Endothelial cell of umbilical vein (primary cell): ENCODE data around the gene TKT. TPM values are rescaled to one million over a fixed set of nuclear protein-coding genes. Genes with fewer than 3 reads are reported as not detected.

Experiments
- BruUV-seq: library from RNA; stranded (reverse); fragments of 400-500 nt; replicated peaks from 2 replicates; lab custom pipeline; 2021; lab: Mats Ljungman, UMichigan
- CTCF ChIA-PET: fragments of 300-600, 350-600 bp; sonication (Branson Sonifier 250); formaldehyde crosslinking; loops from one replicate; lab custom pipeline; 2021; ENCODE audit warnings: antibody characterized with exemption, inconsistent platforms; lab: Charles Lee
- POLR2A ChIA-PET: fragments of 300-600, 350-600 bp; sonication (Branson Sonifier 250); formaldehyde crosslinking; loops from one replicate; lab custom pipeline; 2021; ENCODE audit warnings: antibody characterized with exemption, inconsistent platforms; lab: Charles Lee
- DNase-seq: peaks from one replicate; pipeline ENCODE4 v3.0.0-alpha.2; 2011; ENCODE audit warnings: low read depth, low spot score
- FAIRE-seq: peaks from 2 replicates; lab custom pipeline; 2011; peaks lifted over from hg19 to GRCh38; lab: Jason Lieb, UNC
- H2AFZ ChIP-seq: 2 replicates; pipeline ENCODE4 v1.6.0; 2012; ENCODE audit warnings: low read depth, low read length, control low read depth, inconsistent platforms
- H3K27ac ChIP-seq: 2 replicates; pipeline ENCODE4 v1.5.1; 2011; ENCODE audit warnings: low read depth, mild to moderate bottlenecking, control low read depth, low read length, moderate library complexity; ENCODE audit not compliant: insufficient read depth
- H3K27me3 ChIP-seq, 2 experiments: 2 replicates each; pipeline versions ENCODE4 v1.6.0 to v1.6.1; 2011; ENCODE audit warnings: low read length in 2 of 2, mixed read lengths in 1 of 2; ENCODE audit not compliant: control insufficient read depth in 2 of 2, insufficient read depth in 2 of 2
- H3K36me3 ChIP-seq, 2 experiments: 2 replicates in 1 of 2; 3 replicates in 1 of 2; pipeline ENCODE4 v1.5.1; 2011; ENCODE audit warnings: low read length in 2 of 2, mild to moderate bottlenecking in 1 of 2, moderate library complexity in 1 of 2; ENCODE audit not compliant: control insufficient read depth in 2 of 2, insufficient read depth in 2 of 2; ENCODE audit errors: extremely low read depth in 1 of 2
- H3K4me1 ChIP-seq: 3 replicates; pipeline ENCODE4 v1.5.1; 2011; ENCODE audit warnings: mild to moderate bottlenecking, low read length; ENCODE audit not compliant: control insufficient read depth, insufficient read depth; ENCODE audit errors: extremely low read depth
- H3K4me2 ChIP-seq: 2 replicates; pipeline ENCODE4 v1.6.1; 2011; ENCODE audit warnings: low read length, control low read depth, mixed read lengths; ENCODE audit not compliant: insufficient read depth
- H3K4me3 ChIP-seq, 3 experiments: fragments of 200-600 bp in 1 of 3; sonication (generic), shearing (Covaris generic) in 1 of 3; replicated peaks in 1 of 3; 2 replicates each; pipeline ENCODE4 v1.5.1; 2011 to 2016; ENCODE audit warnings: control low read depth in 3 of 3, low read length in 3 of 3, mild to moderate bottlenecking in 2 of 3, inconsistent platforms in 1 of 3, low read depth in 1 of 3, moderate library complexity in 1 of 3; ENCODE audit not compliant: insufficient read depth in 1 of 3
- H3K79me2 ChIP-seq: 2 replicates; pipeline ENCODE4 v1.6.0; 2012; ENCODE audit warnings: low read length, inconsistent platforms; ENCODE audit not compliant: control insufficient read depth, insufficient read depth
- H3K9ac ChIP-seq: replicated peaks from 2 replicates; pipeline ENCODE3; 2011; ENCODE audit warnings: low read length, control low read depth; ENCODE audit not compliant: insufficient read depth; ENCODE audit errors: extremely low read depth
- H3K9me1 ChIP-seq: replicated peaks from 3 replicates; pipeline ENCODE4 v1.6.0; 2011; ENCODE audit warnings: mild to moderate bottlenecking, low read length; ENCODE audit not compliant: control insufficient read depth, insufficient read depth; ENCODE audit errors: extremely low read depth
- H3K9me3 ChIP-seq: replicated peaks from 2 replicates; pipeline ENCODE4 v1.5.1; 2012; ENCODE audit warnings: low read length, inconsistent platforms; ENCODE audit not compliant: control insufficient read depth, insufficient read depth
- H4K20me1 ChIP-seq: replicated peaks from 2 replicates; pipeline ENCODE3; 2011; ENCODE audit warnings: mild to moderate bottlenecking, low read length; ENCODE audit not compliant: control insufficient read depth, insufficient read depth; ENCODE audit errors: extremely low read depth
- FOS ChIP-seq: IDR thresholded peaks from 2 replicates; pipeline ENCODE4 v1.6.1; 2011; ENCODE audit warnings: mild to moderate bottlenecking, low read length, moderate library complexity, borderline replicate concordance; ENCODE audit not compliant: insufficient read depth
- GATA2 ChIP-seq: IDR thresholded peaks from 2 replicates; pipeline ENCODE4 v1.7.0; 2011; ENCODE audit warnings: low read depth, mild to moderate bottlenecking, moderate library complexity, mixed read lengths, low read length; ENCODE audit not compliant: insufficient read length, insufficient read depth
- JUN ChIP-seq: IDR thresholded peaks from 2 replicates; pipeline ENCODE4 v1.6.1; 2011; ENCODE audit warnings: borderline replicate concordance, low read depth; ENCODE audit not compliant: insufficient read length, insufficient read depth
- MAX ChIP-seq: IDR thresholded peaks from 2 replicates; pipeline ENCODE4 v1.6.1; 2011; ENCODE audit not compliant: insufficient read depth, insufficient read length
- POLR2AphosphoS5 ChIP-seq: IDR thresholded peaks from 2 replicates; pipeline ENCODE4 v1.6.1; 2012; ENCODE audit warnings: low read depth, mild to moderate bottlenecking, control low read depth, low read length, moderate library complexity; ENCODE audit not compliant: insufficient read depth
- dilution Hi-C: fragments of 300-500 bp; cut with MboI; formaldehyde crosslinking; loops from one replicate; pipeline ENCODE4 v1.15.0; 2019; ENCODE audit warnings: low sequenced_read_pairs; ENCODE audit not compliant: extremely low pct_ligation_motif_present
- intact Hi-C: fragments of 100-400 bp; cut with micrococcal nuclease; formaldehyde crosslinking; loops from one replicate; pipeline ENCODE4 v1.10.0; 2022
- polyA plus RNA-seq, 4 experiments: library from polyadenylated mRNA; depleted of rRNA in 3 of 4; stranded (reverse) in 3 of 4; unstranded in 1 of 4; fragments of >200 nt; gene quantifications; 2 replicates each; pipeline versions ENCODE4 v1.2.1 to v1.2.3, GENCODE V29; 2011 to 2012; ENCODE audit warnings: missing spikeins in 1 of 4
- total RNA-seq: library from RNA; stranded (reverse); gene quantifications from 2 replicates; pipeline ENCODE4 v1.2.3, GENCODE V29; 2021

Gene TKT
- total and polyA plus RNA-seq, 2 donors (not counting 3 experiments of a cell fraction or from before 2014, with no cell fraction given): 287 to 586 TPM

GRCh38 chr3:53211706-53212702, 43.8 kb downstream of the TKT start:
- intact Hi-C loops (no loop called here), dilution Hi-C loops (no loop called here)
- no peaks in the 10 kb centered on the region for H3K79me2 ChIP-seq
- no peak overlapping the region for H3K4me3 ChIP-seq
- H3K4me2 ChIP-seq: no peak overlapping the region
- ChIA-PET CTCF (interaction anchor here (1.4 kb wide), 1 partner anchor 61 kb away, joined by 3 read pairs; no protein-coding TSS in a partner anchor), POLR2A (interaction anchor here (0.6 kb wide), 1 partner anchor 31 kb away, joined by 4 read pairs; no protein-coding TSS in a partner anchor)
- no peak overlapping the region for H3K9ac ChIP-seq
- no peaks in the 10 kb centered on the region for H3K4me1 ChIP-seq
- no peak for TF ChIP-seq JUN
- TF ChIP-seq GATA2: no peak
- no peak for TF ChIP-seq MAX
- TF ChIP-seq POLR2AphosphoS5: no peak
- TF ChIP-seq FOS: no peak
- H3K27me3 ChIP-seq: no peaks in the 10 kb centered on the region
- no peaks in the 10 kb centered on the region for H4K20me1 ChIP-seq
- no TSS peak for BruUV-seq
- peak overlapping the region; percentile 39 for H2AFZ ChIP-seq
- no peaks in the 10 kb centered on the region for H3K9me3 ChIP-seq
- DNase-seq (no peak), FAIRE-seq (peak; percentile 12)
- H3K27ac ChIP-seq: no peak overlapping the region
- H3K36me3 ChIP-seq: no peaks in the 10 kb centered on the region
- H3K9me1 ChIP-seq: no peaks in the 10 kb centered on the region
